IPS-18a (cell line): ENCODE results near the gene RILPL1.
"Not testable (repeated sequence)": the region's sequence is repeated elsewhere in the genome, so short reads cannot be mapped to it uniquely, and the experiment has no call there.

Experiments used
- H3K27ac ChIP-seq: one replicate; pipeline ENCODE4 v1.5.1; 2013; ENCODE audit warnings: low read length
- H3K27me3 ChIP-seq: one replicate; pipeline ENCODE4 v1.6.1; 2013; ENCODE audit warnings: mild to moderate bottlenecking, low read length; ENCODE audit not compliant: control insufficient read depth, insufficient read depth
- H3K36me3 ChIP-seq: one replicate; pipeline ENCODE4 v1.6.1; 2013; ENCODE audit warnings: low read depth, low read length; ENCODE audit not compliant: control insufficient read depth
- H3K4me1 ChIP-seq: one replicate; pipeline ENCODE4 v1.6.1; 2013; ENCODE audit warnings: low read depth, low read length; ENCODE audit not compliant: control insufficient read depth
- H3K4me3 ChIP-seq: one replicate; pipeline ENCODE4 v1.5.1; 2013; ENCODE audit warnings: low read length
- H3K9ac ChIP-seq: one replicate; pipeline ENCODE4 v1.6.1; 2013; ENCODE audit warnings: mild to moderate bottlenecking, low read length, moderate library complexity
- H3K9me3 ChIP-seq: one replicate; pipeline ENCODE4 v1.6.1; 2013; ENCODE audit warnings: low read depth, low read length; ENCODE audit not compliant: control insufficient read depth

RILPL1 gene

GRCh38 chr12:123550700-123551099, 17.2 kb upstream of the RILPL1 start:
- no peaks in the 10 kb centered on the region for H3K36me3 ChIP-seq

GRCh38 chr12:123548107-123548506, 14.6 kb upstream of the RILPL1 start:
- H3K9ac ChIP-seq, result no peak overlapping the region
- no peaks in the 10 kb centered on the region for H3K36me3 ChIP-seq
- H3K4me3 ChIP-seq, result no peak overlapping the region
- H3K4me1 ChIP-seq, result no peaks in the 10 kb centered on the region
- H3K9me3 ChIP-seq, result no peaks in the 10 kb centered on the region
- H3K27me3 ChIP-seq, result no peaks in the 10 kb centered on the region
- no peak overlapping the region for H3K27ac ChIP-seq

More at GRCh38 chr12:123550700-123551099, 17.2 kb upstream of the RILPL1 start:
- no peaks in the 10 kb centered on the region for H3K27me3 ChIP-seq
- H3K9me3 ChIP-seq, result no peaks in the 10 kb centered on the region
- no peak overlapping the region for H3K4me3 ChIP-seq
- H3K9ac ChIP-seq, result no peak overlapping the region
- H3K27ac ChIP-seq, result no peak overlapping the region
- no peaks in the 10 kb centered on the region for H3K4me1 ChIP-seq

GRCh38 chr12:123546281-123546680, 12.8 kb upstream of the RILPL1 start:
- no peak overlapping the region for H3K9ac ChIP-seq
- H3K4me1 ChIP-seq, result no peaks in the 10 kb centered on the region
- no peak overlapping the region for H3K27ac ChIP-seq
- no peaks in the 10 kb centered on the region for H3K36me3 ChIP-seq
- no peak overlapping the region for H3K4me3 ChIP-seq
- no peaks in the 10 kb centered on the region for H3K27me3 ChIP-seq
- H3K9me3 ChIP-seq, result no peaks in the 10 kb centered on the region

GRCh38 chr12:123543541-123543940, 10.0 kb upstream of the RILPL1 start:
- Histone ChIP-seq H3K4me1 (no peaks in the 10 kb centered on the region), H3K27me3 (no peaks in the 10 kb centered on the region), H3K4me3 (no peak overlapping the region), H3K36me3 (no peaks in the 10 kb centered on the region), H3K27ac (no peak overlapping the region), H3K9me3 (no peaks in the 10 kb centered on the region), H3K9ac (no peak overlapping the region)

GRCh38 chr12:123540899-123541662, 7.6 kb upstream of the RILPL1 start:
- H3K4me3 ChIP-seq, result no peak overlapping the region
- no peaks in the 10 kb centered on the region for H3K9me3 ChIP-seq
- no peak overlapping the region for H3K27ac ChIP-seq
- H3K36me3 ChIP-seq, result no peaks in the 10 kb centered on the region
- no peaks in the 10 kb centered on the region for H3K27me3 ChIP-seq
- H3K4me1 ChIP-seq, result no peaks in the 10 kb centered on the region
- no peak overlapping the region for H3K9ac ChIP-seq

GRCh38 chr12:123535952-123536351, 2.4 kb upstream of the RILPL1 start:
- H3K27ac ChIP-seq, H3K4me1 ChIP-seq, H3K4me3 ChIP-seq, H3K9me3 ChIP-seq, H3K36me3 ChIP-seq, H3K9ac ChIP-seq: not testable (repeated sequence)
- peaks cover 17% of the 10 kb centered on the region for H3K27me3 ChIP-seq

- Histone ChIP-seq H3K9ac (peak overlapping the region; percentile 17), H3K36me3 (no peaks in the 10 kb centered on the region), H3K9me3 (no peaks in the 10 kb centered on the region), H3K4me1 (no peaks in the 10 kb centered on the region), H3K4me3 (peak overlapping the region; percentile 67), H3K27ac (no peak overlapping the region), H3K27me3 (peaks cover 17% of the 10 kb centered on the region)
Measured at GRCh38 chr12:123532808-123533649, 490 bp downstream of the RILPL1 start.

GRCh38 chr12:123532019-123532418, 1.5 kb downstream of the RILPL1 start:
- H3K27ac ChIP-seq, result no peak overlapping the region
- H3K9ac ChIP-seq, result no peak overlapping the region
- no peaks in the 10 kb centered on the region for H3K9me3 ChIP-seq
- no peaks in the 10 kb centered on the region for H3K36me3 ChIP-seq
- no peak overlapping the region for H3K4me3 ChIP-seq
- no peaks in the 10 kb centered on the region for H3K4me1 ChIP-seq
- H3K27me3 ChIP-seq, result peaks cover 17% of the 10 kb centered on the region

GRCh38 chr12:123531091-123531490, 2.4 kb downstream of the RILPL1 start:
- Histone ChIP-seq H3K9me3 (no peaks in the 10 kb centered on the region), H3K27me3 (peaks cover 17% of the 10 kb centered on the region), H3K4me1 (no peaks in the 10 kb centered on the region), H3K9ac (no peak overlapping the region), H3K36me3 (no peaks in the 10 kb centered on the region), H3K27ac (no peak overlapping the region), H3K4me3 (no peak overlapping the region)

GRCh38 chr12:123530668-123531067, 2.9 kb downstream of the RILPL1 start:
- H3K4me3 ChIP-seq, result no peak overlapping the region
- H3K4me1 ChIP-seq, result no peaks in the 10 kb centered on the region
- no peaks in the 10 kb centered on the region for H3K9me3 ChIP-seq
- no peak overlapping the region for H3K9ac ChIP-seq
- no peaks in the 10 kb centered on the region for H3K36me3 ChIP-seq
- no peak overlapping the region for H3K27ac ChIP-seq
- H3K27me3 ChIP-seq, result peaks cover 17% of the 10 kb centered on the region

GRCh38 chr12:123529686-123530085, 3.8 kb downstream of the RILPL1 start:
- H3K36me3 ChIP-seq, result no peaks in the 10 kb centered on the region

More at GRCh38 chr12:123529686-123530085, 3.8 kb downstream of the RILPL1 start:
- no peaks in the 10 kb centered on the region for H3K9me3 ChIP-seq
- H3K4me1 ChIP-seq, result no peaks in the 10 kb centered on the region
- H3K27me3 ChIP-seq, result peaks cover 16% of the 10 kb centered on the region
- H3K9ac ChIP-seq, result no peak overlapping the region
- no peak overlapping the region for H3K27ac ChIP-seq
- no peak overlapping the region for H3K4me3 ChIP-seq
